Measurements from ENCODE around the gene LRP6.
"Not testable (repeated sequence)": the region's sequence is repeated elsewhere in the genome, so short reads cannot be mapped to it uniquely, and the experiment has no call there.

DNA sequence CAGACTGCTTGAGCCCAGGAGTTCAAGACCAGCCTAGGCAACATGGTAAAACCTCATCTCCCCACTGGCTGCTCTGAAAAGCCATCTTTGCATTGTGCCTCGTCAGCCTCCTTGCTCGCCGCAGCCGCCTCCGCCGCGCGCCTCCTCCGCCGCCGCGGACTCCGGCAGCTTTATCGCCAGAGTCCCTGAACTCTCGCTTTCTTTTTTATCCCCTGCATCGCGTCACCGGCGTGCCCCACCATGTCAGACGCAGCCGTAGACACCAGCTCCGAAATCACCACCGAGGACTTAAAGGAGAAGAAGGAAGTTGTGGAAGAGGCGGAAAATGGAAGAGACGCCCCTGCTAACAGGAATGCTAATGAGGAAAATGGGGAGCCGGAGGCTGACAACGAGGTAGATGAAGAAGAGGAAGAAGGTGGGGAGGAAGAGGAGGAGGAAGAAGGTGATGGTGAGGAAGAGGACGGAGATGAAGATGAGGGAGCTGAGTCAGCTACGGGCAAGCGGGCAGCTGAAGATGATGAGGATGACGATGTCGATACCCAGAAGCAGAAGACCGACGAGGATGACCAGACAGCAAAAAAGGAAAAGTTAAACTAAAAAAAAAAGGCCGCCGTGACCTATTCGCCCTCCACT, 155.8 kb downstream of the LRP6 start:
- TF ChIP-seq CTCF (IDR thresholded peaks at IDR 0.05; ENCODE audit: insufficient read depth, low read depth, low read length); EZH2 (IDR thresholded peaks at IDR 0.05; ENCODE audit: insufficient read depth, low read length): not testable (repeated sequence)

Data from astrocyte (in vitro differentiated cells and primary cell).